ENCODE data around the gene LANCL2.

LANCL2 gene

DNA sequence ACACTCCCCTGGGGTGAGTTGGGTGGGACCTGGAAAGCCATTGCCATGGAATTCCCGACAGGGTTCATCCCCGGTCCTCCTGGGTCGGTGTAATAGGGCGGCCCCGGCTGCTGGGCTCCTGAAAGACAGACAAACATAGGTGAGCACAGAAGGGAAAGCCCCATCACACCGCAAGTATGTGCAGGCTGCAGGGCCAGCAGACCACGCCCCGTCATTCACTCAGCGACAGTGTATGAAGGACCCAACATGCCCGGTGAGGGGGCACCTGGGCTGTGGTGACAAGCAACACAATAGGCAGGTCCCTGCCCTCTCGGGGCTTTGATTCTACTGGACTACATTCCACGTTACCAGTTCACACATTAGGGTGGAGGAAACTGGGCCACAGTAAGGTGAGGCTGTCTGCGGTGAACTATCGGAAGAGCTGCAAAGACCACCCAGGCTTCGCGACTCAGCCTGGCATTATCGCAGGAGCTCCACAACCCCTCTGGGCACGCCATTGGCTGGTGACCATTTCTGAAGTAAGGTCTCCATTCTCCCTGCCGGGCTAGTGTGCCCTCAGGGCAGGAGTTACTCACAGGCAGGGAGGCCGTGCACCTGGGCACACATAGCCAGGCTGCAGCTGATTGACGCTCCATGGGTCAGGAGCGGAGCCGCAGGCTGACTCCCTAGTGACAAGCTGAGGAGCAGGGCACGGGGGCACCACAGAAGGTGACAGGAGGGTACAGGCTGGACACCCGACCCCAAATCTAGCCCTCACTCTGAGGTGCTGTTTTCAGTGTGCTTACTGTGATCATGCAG lies 108.0 kb downstream of the LANCL2 start:
- no peak for DNase-seq

DNA sequence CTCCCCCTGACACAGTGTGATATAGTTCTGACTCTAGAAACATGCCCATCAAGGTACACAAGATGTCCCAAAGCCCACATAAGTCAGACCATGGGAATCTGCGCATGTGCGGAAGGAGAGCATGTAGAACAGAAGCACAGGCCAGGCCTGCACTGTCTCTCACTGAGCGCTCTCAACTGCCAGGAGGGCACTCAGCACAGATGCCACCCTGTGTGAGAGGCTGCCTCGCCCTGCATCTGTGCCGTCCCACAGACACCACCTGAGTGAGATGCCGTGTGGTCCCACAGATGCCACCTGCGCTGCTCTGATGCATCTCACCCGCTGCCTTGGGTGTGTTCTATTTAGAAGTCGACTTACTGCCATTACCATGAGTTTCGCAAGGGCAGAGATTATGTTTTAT lies 108.8 kb downstream of the LANCL2 start:
- no peak for DNase-seq

DNA sequence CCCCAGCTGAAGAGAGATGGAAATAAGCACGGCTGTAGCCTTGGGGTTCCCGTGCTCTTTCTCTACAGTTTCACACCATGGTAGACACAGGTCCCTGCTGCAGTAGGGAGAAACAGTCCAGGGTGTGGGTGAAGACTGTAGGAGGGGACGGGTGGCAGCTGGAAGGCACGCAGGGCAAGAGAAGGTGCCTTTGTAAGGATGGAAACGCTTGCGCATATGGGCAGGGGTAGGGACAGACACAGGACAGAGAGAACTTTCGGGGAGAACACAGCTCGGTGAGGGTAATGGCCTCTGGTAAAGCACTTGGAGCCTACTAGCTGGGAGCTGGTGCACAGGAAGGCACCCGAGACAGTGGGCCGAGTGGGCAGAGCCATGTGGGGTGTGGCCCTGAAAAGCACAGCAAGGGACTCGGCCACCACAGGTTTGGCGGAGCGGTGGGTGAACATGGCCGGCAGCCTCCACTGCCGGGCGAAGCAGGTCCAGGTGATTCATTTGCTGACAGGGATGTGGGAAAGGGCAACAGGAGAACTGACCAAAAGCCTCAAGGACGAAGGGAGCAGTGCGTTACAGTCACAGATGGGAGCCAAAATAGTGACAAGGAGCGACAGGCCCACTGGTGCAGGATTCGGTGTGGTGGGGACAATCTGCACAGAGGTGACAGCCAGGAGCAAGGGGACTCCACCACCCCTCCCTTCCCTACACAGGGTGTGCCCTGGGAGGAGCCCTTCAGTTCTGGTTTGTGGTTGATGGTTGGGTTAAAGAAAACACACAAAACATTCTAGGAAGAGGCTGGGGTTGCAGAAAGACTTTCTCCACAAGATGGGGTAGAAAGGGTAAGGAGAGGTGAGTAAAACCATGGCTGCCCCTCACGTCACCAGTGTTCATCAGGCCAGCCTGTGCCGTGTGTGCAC lies 110.1 kb downstream of the LANCL2 start:
- peak in 1 of 2 experiments; percentile 11 for DNase-seq

DNA sequence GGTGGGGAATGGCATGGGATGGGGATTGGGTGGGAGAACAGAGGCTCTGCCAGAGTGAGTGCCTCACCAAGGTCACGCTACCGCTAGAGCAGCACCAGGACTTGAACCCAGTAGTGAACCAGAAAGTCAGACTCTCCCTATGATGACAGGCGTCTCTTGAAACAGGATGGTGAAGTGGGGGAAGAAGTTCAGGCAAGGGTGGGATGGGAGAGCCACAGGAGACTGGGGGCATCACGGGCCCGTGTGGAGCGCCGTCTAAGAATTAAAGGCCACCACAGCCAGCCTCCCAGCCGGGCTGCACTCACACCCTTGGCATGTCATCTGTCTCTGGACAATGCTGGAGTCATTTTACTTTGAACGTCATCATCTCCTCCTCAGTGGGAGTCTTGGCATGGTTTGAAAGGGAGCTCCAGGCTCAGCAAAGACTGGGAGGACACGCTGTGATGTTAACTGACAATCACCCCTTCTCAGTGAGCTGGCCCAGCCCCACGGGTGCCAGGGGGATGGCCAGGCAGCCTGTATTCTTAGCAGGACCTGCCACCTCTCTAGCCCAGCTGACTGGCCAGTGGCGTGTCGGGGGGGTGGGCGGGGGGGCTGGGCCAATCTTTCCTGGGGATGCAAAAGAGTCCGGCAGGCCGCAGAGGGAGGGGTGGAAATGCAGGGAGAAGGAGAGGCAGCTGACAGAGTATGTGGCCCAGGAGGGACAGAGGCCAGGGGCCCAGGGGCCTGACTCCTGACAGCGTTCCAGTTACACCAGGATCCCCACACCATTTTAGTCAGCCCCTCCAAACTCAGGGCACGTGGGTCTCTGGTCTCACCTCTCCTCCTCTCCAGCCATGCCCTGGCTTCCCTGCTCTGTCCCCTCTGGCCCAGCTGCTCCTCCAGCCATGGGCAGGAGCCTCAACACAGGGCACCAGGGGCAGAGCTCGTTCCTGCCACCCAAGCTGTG lies 111.0 kb downstream of the LANCL2 start:
- no peak for DNase-seq

DNA sequence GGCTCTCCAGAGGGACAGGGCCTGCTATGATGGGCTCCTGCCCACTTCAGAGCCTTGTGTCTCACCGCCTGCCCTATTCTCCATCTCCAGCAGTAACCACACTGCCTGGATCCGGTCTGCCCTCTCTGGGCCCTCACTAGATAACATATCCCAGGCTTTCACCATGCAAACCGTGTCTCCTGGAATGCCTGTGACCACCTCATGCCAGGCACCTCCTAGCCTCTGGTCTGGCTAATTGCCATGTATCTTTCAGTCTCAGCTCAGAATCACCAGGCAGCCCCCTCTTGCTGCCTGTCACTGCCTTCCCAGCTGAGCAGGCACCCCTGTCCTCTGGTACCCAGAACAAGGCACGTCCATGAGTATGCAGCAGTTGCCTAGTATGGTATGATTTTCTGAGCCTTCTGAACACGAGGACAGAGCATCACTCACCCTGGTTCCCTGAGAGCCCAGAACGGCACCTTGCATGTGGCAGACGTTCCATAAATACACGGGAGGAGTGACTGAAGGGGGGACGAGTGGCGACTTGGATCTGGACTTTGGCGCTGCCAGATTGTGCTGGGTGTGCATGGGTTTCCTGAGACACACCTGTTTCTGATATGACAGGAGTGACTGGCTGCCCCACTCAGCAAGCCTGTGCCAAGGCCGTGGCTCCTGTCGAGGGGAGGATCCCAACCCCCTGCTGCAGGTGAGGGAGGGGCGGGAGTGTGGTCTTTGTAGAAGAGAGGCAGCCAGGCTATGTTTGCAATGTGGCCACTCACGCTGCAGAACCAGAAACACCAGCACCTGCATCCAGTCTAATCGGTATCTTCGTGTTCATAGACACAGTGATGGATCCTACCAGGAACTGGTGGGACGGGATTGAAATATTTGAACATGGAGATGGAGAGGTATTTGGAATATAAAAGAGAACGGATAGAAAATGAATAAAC lies 112.0 kb downstream of the LANCL2 start:
- no peak for DNase-seq

DNA sequence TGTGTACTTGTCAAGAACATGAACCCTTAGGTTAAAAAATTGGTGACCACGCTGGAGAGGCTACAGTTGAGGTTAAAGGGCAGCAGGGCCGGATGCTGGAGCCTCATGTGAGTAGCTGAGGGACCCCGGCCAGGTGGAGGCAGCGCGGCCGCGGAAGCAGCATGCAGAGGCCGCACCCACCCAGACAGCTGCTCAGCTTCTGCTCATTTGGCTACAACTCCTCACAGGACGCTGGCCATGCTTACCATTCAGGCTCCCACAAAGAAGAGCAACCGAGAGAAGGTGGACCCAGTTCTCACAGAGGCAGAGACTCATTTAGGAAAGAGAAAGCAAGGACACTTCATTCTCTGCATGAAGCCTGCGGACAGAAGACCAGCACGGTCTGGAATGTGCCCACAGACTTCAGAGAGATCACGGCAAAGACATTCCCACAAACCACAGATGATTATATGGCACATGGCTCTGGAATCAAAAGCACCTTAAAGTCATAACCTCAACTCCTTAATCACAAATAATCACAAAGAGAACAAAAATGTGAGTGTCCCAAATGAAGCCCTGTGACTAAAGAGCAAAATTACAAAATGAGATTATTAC lies 112.7 kb downstream of the LANCL2 start:
- DNase-seq = no peak

DNA sequence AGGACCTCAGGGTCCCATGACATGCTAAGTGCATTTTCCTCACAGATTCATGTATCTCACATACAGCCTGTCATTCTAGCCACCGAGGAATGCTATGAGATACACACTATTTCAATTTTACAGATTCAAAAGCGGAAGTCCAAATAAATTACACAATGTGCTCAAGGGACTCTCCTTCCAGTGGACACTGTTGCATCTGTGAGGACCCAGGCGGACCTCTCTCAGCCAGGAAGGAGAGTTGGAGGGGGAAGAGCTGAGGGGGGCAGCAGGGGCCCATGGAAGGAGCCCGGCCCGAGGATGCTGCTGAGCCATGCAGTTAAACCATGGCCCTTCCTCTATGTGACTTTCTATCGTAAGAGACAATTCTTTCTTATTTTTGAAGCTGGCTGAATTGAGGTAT lies 113.6 kb downstream of the LANCL2 start:
- DNase-seq = no peak

DNA sequence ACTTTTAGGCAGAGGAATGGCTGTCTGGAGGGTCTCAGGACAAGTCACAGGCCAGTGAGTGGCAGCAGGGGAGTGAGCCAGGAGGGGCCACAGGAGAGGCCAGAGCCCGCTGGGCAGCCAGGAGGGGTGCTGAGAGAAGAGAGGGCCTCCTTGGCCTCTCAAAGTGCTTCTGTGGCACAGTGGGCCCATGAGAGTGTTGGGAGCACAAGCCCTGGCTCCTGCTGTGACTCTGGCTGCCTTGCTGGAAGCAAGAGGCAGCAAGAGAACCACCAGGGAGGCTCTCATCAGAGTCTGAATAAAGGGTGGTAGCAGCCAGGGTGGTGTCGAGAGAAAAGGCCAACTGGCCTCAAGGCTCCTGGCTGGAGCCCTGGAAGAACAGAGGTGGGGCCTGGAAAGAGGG lies 116.0 kb downstream of the LANCL2 start:
- no peak for DNase-seq

DNA sequence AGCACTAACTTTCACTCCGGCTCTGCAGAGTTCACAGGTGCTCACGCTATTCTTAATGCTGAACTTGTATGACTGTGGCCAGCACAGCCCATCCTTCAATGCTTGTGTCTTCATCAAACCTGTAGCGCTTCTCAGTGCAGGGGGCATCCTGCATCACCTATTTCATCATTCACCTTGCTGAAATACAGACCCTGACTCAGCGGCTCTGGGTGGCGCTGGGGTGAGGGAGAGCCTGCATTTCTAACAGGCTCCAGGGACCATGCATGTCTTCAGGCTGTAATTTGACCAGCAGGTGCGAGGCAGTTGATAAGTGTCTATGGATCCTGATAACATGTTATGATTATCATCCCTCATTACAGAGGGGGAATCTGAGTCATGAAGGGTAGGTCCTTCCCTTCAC lies 117.9 kb downstream of the LANCL2 start:
- no peak for DNase-seq

All from activated CD4-positive, alpha-beta T cell treated with anti-CD3 and anti-CD28 coated beads, Interleukin-2, amount 50 U/mL, for 4 hours (primary cell).